Tibial nerve (tissue), 4 donors: ENCODE data around the gene LSM11. TPM values are rescaled to one million over a fixed set of nuclear protein-coding genes. Genes with fewer than 3 reads are reported as not detected.
A peak's percentile ranks its signal among the peaks of the same experiment; 100 is the strongest.

ENCODE experiments used
- DNase-seq, 2 donors: peaks; one replicate each; pipeline ENCODE4 v3.0.0-alpha.2; 2019; ENCODE audit warnings: low spot score in 2 of 2
- H3K27ac ChIP-seq, 4 donors: fragments of 200-600 bp; sonication (generic) in 3 of 4; one replicate each; pipeline ENCODE4 v1.5.1; 2017 to 2019; ENCODE audit warnings: mild to moderate bottlenecking in 1 of 4
- H3K27me3 ChIP-seq, 2 donors: fragments of 200-600 bp; sonication (generic) in 1 of 2; one replicate each; pipeline versions ENCODE4 v1.5.1 to v1.6.0; 2017 to 2019
- H3K36me3 ChIP-seq, 3 donors: fragments of 200-600 bp; sonication (generic); one replicate each; pipeline ENCODE4 v1.5.1; 2018 to 2019
- H3K4me1 ChIP-seq, 4 donors: fragments of 200-600 bp; sonication (generic) in 3 of 4; one replicate each; pipeline ENCODE4 v1.5.1; 2017 to 2019
- H3K4me3 ChIP-seq, 4 donors: fragments of 200-600 bp; sonication (generic) in 3 of 4; one replicate each; pipeline ENCODE4 v1.5.1; 2017 to 2019; ENCODE audit warnings: mild to moderate bottlenecking in 1 of 4, moderate library complexity in 1 of 4
- H3K9me3 ChIP-seq, 4 donors: fragments of 200-600 bp; sonication (generic) in 3 of 4; one replicate each; pipeline ENCODE4 v1.5.1; 2017 to 2019
- EP300 ChIP-seq, 2 donors: sonication (generic); formaldehyde crosslinking; IDR thresholded peaks; one replicate each; pipeline ENCODE4 v1.6.1; 2017; ENCODE audit warnings: antibody characterized with exemption in 2 of 2, mild to moderate bottlenecking in 1 of 2
- POLR2A ChIP-seq, 2 donors: fragments of 450-650 bp; IDR thresholded peaks; one replicate each; pipeline ENCODE4 v1.6.1; 2017; ENCODE audit warnings: antibody characterized with exemption in 2 of 2, mild to moderate bottlenecking in 2 of 2, moderate library complexity in 2 of 2
- WGBS, 2 donors: methylation state at CpG; one replicate each; pipeline ENCODE4 v1.1.5; 2018; 5-methylcytosine and 5-hydroxymethylcytosine counted together
- total RNA-seq, 4 donors: library from RNA; depleted of rRNA; stranded (reverse); fragments of >200 nt; gene quantifications; one replicate each; pipeline ENCODE4 v1.1.0, GENCODE V29; 2016
- TF ChIP-seq, protein P1 (sequence below), 5 experiments: fragments of 200-600 bp in 3 of 5; fragments of 450-650 bp in 2 of 5; sonication (generic) in 3 of 5; IDR thresholded peaks; one replicate each; pipeline ENCODE4 v1.5.1; 2016 to 2019; ENCODE audit warnings: antibody characterized with exemption in 5 of 5, mild to moderate bottlenecking in 3 of 5, moderate library complexity in 2 of 5

Gene LSM11
- total RNA-seq, 4 donors from 2014 or later: 2.1 to 4.2 (median 3.6) TPM

DNA sequence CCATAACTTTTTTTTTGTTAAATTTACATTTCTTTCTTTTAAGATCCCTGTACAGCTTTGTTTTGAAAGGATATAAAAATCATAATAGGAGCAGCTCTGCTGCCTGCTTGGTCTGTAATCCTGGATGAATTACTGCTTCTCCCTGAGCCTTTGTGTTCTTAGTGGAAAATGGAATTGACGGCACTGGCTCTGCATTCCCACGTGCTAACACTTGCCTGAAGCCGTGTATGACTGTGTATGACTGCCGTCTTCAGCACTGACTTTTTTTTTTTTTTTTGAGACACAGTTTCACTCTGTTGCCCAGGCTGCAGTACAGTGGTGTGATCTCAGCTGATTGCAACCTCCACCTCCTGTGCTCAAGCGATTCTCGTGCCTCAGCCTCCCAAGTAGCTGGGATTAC is 7.5 kb upstream of the LSM11 start:
- no peaks in the 10 kb centered on the region for H3K27me3 ChIP-seq
- no peak for TF ChIP-seq POLR2A (IDR thresholded peaks at IDR 0.05)
- TF ChIP-seq EP300 (IDR thresholded peaks at IDR 0.05): no peak
- TF ChIP-seq, protein P1, sequence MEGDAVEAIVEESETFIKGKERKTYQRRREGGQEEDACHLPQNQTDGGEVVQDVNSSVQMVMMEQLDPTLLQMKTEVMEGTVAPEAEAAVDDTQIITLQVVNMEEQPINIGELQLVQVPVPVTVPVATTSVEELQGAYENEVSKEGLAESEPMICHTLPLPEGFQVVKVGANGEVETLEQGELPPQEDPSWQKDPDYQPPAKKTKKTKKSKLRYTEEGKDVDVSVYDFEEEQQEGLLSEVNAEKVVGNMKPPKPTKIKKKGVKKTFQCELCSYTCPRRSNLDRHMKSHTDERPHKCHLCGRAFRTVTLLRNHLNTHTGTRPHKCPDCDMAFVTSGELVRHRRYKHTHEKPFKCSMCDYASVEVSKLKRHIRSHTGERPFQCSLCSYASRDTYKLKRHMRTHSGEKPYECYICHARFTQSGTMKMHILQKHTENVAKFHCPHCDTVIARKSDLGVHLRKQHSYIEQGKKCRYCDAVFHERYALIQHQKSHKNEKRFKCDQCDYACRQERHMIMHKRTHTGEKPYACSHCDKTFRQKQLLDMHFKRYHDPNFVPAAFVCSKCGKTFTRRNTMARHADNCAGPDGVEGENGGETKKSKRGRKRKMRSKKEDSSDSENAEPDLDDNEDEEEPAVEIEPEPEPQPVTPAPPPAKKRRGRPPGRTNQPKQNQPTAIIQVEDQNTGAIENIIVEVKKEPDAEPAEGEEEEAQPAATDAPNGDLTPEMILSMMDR (IDR thresholded peaks at IDR 0.05): no peak
- H3K4me1 ChIP-seq: peaks cover 0 to 9% (median 0%) of the 10 kb centered on the region in 4 donors
- no peak overlapping the region for H3K27ac ChIP-seq
- no peak for DNase-seq
- WGBS, 2 donors: 66 to 69% methylated on average over 6 of the region's 6 CpGs
- no peaks in the 10 kb centered on the region for H3K9me3 ChIP-seq
- H3K36me3 ChIP-seq: peaks cover 0 to 73% (median 0%) of the 10 kb centered on the region in 3 donors
- no peak overlapping the region for H3K4me3 ChIP-seq

DNA sequence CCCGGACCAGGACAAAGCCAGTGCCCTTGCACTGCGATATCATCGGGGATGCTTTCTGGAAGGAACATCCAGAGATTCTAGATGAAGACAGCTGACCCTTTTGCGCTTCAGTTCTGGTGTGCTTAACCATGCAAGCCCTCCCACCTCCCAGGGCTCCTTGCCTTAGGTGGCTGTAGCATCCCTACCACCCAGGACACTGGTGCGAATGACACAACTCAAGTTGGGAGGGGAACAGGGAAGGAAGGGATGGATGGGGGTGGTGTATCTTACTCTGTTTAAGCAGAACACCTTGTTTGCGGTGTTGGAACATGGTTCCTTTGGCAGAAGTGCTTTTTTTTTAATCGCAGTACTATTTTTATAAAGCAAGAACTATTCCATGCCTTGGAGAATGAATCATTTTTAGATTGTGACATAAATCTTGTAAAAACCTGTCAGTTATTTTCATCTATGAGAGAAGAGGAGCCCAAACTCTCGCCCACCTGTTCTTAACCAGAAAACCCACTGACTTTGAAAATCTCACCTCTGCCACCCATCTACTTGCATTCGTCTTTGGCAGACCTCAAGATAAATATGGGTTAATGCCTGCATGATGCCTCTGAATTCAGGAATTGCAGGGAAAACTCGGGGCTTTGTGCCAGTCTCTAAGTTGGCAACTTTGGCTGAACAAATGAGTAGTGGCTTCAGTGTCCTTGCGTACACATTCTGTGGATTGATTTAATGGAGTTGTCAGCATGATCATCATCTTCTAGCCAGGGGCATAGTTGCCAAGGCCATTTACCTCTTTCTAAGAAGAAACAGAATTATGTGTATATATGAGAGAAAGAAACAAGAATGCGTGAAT is 3.9 kb upstream of the LSM11 start:
- Histone ChIP-seq H3K27me3 (no peaks in the 10 kb centered on the region), H3K9me3 (no peaks in the 10 kb centered on the region), H3K27ac (no peak overlapping the region), H3K4me1 (peaks cover 0 to 10% (median 4%) of the 10 kb centered on the region in 4 donors), H3K36me3 (peaks cover 0 to 56% (median 0%) of the 10 kb centered on the region in 3 donors), H3K4me3 (no peak overlapping the region)
- DNase-seq: no peak
- 84 to 90% methylated on average over 12 of the region's 12 CpGs for WGBS, 2 donors
- TF ChIP-seq EP300 (IDR thresholded peaks at IDR 0.05) (no peak), POLR2A (IDR thresholded peaks at IDR 0.05) (no peak)
- TF ChIP-seq, protein P1 (IDR thresholded peaks at IDR 0.05): no peak

- TF ChIP-seq, protein P1 (IDR thresholded peaks at IDR 0.05): peak in 1 of 5 experiments; percentile 29
- TF ChIP-seq POLR2A (IDR thresholded peaks at IDR 0.05): no peak
- no peak for TF ChIP-seq EP300 (IDR thresholded peaks at IDR 0.05)
- H3K36me3 ChIP-seq: peaks cover 0 to 51% (median 0%) of the 10 kb centered on the region in 3 donors
- no peak for DNase-seq
Observed at GRCh38 chr5:157740229-157740610, 3.3 kb upstream of the LSM11 start.

DNA sequence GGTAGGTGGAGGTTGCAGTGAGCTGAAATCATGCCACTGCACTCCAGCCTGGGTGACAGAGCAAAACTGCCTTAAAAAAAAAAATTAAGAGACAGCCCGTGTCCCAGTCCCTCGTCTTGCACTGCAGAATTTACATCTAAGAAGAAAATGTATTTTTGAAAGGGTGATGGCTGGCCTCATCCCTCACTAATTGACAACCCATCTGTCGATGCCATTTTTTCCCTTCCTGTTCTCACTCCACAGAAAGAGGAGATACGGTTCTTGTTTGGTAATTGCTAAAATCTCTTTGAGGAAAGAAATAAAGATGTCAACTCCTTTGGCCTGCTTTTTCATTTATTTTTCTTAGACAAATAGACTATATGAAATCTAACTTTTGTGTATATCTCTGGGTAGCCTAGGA is 2.4 kb upstream of the LSM11 start:
- Histone ChIP-seq H3K4me3 (no peak overlapping the region), H3K27me3 (no peaks in the 10 kb centered on the region), H3K9me3 (no peaks in the 10 kb centered on the region), H3K4me1 (peaks cover 0 to 20% (median 7%) of the 10 kb centered on the region in 4 donors), H3K27ac (no peak overlapping the region), H3K36me3 (peaks cover 0 to 42% (median 0%) of the 10 kb centered on the region in 3 donors)
- 63 to 69% methylated on average over 4 of the region's 4 CpGs for WGBS, 2 donors
- no peak for DNase-seq
- TF ChIP-seq EP300 (IDR thresholded peaks at IDR 0.05) (no peak), POLR2A (IDR thresholded peaks at IDR 0.05) (no peak)
- TF ChIP-seq, protein P1 (IDR thresholded peaks at IDR 0.05): no peak

More at GRCh38 chr5:157740229-157740610, 3.3 kb upstream of the LSM11 start:
- H3K4me3 ChIP-seq: no peak overlapping the region
- H3K9me3 ChIP-seq: no peaks in the 10 kb centered on the region
- H3K27me3 ChIP-seq: no peaks in the 10 kb centered on the region
- no peak overlapping the region for H3K27ac ChIP-seq
- 48 to 55% methylated on average over 3 of the region's 3 CpGs for WGBS, 2 donors
- H3K4me1 ChIP-seq: peaks cover 0 to 17% (median 7%) of the 10 kb centered on the region in 4 donors
